ENCODE measurements around the gene FTH1.

GRCh38 chr11:61960532-61960931 lies 6.9 kb downstream of the FTH1 start:
- TF ChIP-seq CTCF (IDR thresholded peaks at IDR 0.05) (no peak), POLR2A (IDR thresholded peaks at IDR 0.05) (no peak)
